SIG-M5 treated with dmso at 0.1 percent for 504 hours (cell line): Measurements from ENCODE around the gene NBEAL2.
A peak's percentile ranks its signal among the peaks of the same experiment; 100 is the strongest.

Experiments
- DNase-seq: peaks from one replicate; lab custom pipeline; 2025; ENCODE audit not compliant: unreplicated experiment; lab: John Stamatoyannopoulos, UW

The NBEAL2 gene

DNA sequence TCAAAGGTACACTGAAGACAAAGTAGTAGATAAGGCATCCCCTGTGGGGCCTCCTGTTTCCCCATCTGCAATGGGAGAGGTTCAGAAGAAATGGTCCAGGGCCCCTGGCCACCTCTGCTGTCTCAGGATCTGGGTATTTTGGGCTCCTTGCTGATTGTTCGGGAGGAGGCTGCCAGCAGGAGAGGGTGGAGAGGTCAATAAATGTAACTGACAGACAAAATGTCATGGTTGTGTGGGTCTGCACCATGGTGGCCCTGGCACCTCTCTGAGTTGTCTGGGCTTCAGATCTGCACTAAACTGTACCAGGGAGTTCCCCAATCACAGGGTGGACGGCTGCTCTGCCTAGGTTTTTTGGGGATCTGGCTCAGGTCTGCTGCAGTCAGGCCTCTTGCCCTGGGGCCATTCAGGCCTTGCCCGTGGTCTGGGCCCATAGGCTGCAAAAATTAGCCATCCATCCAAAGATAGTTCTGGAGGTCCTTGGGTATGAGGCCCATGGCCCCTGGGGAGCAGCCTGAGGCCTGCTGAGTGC, 7.4 kb downstream of the NBEAL2 start:
- no peak for DNase-seq

DNA sequence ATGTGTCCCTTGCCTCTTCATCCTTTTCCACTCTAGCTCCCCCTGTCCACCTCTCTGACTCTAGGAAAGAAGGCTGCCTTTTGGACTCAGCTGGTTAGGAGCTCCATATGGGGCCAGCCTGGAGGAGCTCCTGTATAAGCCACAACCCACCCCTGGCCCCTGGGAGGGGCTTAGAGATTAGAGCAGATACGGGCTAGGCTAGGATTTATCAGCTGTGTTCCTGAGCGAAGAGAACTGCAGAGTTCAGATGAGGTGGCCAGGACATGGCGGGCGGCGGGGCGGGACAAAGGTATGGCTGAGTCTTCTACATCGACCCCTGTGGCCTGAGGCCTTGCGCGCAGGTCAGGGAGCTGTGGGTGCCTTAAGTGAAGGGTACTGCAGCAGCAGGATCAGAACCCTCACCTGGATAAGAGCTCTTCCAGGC, 7.9 kb downstream of the NBEAL2 start:
- no peak for DNase-seq

DNA sequence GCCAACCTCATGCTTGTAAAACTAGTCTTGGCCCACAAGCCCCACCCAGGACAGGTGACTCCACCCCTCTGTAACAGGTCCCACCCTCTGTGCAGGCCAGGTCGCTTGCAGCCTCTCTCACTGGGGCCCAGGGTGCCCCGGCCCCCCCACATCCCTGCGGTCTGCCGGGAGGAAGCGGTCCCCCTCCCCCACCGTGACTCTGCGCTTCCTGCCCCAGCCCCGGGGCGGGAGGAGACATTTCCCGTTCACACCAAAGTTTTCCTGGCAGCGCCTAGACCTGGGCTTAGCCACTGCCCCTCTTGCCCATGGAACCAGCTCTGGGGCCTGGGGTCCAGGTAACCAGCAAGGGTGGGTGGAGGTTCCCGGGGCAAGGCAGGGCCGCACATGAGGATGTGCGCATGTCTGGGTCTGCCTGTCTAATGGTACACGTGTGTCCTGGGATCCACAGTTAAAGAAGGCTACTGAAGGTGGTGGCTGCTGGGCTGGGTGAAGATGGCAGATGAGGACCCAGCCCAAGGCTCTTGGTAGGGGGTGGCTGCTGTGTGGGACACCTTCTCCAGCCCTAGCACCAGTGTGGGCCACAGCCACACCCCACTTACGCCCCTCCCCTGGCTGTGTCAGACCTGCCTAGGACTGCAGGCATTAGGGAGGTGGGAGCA, 8.4 kb downstream of the NBEAL2 start:
- peak; percentile 77 for DNase-seq

DNA sequence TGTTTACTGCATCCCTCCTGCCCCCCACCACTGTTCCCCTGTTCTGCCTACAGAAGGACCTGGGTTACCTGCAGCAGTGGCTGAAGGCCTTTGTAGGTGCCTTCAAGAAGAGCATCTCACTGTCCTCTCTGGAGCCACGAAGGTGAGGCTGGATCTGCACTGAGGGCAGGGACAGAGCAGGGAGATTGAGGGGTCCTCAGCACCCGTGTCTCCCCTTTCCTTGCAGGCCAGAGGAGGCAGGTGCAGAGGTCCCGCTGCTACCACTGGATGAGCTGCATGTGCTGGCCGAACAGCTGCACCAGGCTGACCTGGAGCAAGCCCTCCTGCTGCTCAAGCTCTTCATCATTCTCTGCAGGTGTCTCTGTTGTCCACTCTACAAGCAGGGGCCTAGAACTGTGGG, 9.2 kb downstream of the NBEAL2 start:
- DNase-seq = no peak

DNA sequence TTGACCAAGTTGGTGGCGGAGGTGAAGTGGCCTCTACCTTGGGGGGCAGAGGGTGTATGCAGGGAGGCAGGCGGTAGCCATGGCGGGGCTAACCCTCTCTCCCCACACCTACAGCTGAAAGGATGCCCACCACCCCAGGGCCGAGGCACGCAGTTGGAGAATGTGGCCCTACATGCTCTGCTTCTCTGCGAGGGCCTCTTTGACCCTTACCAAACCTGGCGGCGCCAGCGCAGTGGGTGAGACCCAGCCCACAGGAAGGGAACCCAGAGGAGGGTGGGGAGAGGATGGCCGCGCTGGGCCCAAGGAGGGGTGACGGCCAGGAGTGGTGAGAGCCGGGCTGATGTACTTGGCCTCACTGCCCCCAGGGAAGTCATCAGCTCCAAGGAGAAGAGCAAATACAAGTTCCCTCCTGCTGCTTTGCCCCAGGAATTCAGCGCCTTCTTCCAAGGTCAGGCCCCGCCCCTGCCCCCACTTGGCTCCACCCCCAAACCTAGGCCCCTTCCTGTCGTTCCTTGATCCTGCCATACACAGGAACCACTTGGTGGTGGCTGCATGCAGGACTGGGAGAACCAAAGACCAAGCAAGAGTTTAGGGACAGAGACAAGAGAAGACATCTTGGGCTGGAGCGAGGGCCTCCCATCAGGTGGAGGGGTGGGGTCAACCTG, 9.8 kb downstream of the NBEAL2 start:
- no peak for DNase-seq

DNA sequence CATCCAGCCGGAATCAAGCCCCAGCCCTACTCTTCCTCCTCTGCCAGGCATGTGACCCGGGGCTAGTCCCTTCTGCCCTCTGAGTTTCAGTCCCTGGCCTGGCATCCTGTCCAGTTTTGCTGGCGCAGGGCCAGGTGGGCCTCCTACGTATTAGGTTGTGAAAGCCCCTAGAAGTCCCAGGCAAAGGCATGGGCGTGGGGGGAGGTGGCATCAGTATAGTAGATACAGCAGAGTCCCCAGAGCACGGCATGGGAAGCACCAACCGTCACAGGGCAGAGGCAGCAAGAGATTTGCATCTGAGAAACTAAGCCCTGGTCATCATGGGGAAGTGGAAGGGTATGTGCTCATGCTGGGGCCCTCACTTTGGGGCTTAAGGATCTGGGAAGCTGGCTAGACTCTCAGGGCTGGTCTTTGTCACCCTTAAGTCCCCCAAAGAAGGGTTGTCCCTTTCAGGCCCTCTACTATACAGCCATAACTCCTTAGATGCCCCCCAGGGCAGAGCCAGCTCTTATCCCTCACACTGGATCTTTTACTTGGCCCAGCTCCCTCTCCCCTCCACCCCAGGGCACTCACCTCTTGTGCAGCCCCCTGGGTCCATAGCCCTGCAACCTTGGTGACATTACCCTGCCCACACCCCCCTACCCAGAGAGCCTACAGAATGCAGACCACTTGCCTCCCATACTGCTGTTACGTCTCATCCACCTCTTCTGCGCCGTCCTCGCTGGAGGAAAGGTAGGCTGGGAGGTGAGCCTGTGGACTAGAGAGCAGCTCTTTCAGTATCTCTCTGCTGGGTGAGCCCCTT, 11.3 kb downstream of the NBEAL2 start:
- DNase-seq = no peak

DNA sequence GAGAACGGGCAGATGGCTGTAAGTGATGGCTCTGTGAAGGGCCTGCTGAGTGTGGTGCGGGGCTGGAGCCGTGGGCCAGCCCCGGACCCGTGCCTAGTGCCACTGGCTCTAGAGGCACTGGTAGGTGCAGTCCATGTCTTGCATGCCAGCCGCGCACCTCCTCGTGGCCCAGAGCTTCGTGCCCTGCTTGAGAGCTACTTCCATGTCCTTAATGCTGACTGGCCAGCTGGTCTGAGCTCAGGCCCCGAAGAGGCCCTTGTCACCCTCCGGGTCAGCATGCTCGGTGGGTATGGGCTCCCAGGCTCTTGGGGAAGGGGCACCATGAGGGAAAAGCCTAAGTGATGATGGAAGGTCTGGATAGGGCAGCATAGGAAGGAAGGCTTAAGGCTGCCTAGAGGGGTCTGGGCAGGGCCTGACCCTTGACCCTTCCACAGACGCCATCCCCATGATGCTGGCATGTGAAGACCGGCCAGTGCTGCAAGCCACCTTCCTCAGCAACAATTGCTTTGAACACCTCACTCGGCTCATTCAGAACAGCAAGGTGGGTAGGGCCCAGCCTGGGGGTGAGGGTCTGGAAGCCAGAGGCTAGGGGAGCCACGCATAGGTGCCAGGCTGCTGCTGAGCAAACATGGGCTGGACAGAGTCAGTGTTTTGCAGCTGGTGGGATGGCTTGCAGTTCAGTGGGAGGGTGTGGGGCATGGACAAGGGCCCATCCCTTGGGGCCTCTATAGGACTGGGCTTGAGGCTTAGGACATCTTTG, 12.1 kb downstream of the NBEAL2 start:
- no peak for DNase-seq

DNA sequence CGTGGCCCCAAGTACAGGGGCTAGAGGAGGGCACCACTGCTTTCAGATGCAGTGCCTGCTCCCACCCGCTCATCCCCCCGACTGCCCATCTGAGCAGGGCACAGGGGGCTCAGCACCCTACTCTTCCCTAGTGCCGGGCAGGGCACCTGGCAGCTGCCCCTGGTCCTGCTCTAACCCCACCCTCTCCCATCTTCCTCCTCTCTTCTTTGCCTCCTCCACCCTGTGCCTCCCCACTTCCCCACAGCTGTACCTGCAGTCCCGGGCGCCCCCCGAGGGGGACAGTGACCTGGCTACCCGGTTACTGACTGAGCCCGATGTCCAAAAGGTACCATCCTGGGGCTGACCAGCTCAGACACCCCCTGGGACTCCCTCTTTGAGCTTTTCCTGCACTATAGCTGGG, 12.8 kb downstream of the NBEAL2 start:
- DNase-seq = no peak

DNA sequence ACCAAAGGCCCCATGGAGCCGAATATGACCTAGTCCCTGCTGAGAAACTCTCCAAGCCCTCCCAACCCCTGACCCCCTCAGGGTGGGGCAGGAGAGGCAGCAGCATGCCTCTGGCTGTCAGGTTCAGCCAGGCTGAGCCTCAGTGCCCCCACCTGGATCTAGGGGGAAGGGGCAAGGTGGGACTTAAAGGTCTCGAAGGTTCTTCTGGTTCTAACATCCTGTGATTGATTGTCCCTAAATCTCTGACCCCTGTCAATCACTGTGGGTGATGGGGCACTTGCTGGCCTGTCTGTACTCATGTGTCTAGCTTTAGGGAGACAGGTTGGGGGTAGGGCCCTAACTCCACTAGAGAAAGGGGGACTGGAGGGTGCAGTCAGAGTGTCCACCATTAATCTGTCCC, 13.8 kb downstream of the NBEAL2 start:
- no peak for DNase-seq

DNA sequence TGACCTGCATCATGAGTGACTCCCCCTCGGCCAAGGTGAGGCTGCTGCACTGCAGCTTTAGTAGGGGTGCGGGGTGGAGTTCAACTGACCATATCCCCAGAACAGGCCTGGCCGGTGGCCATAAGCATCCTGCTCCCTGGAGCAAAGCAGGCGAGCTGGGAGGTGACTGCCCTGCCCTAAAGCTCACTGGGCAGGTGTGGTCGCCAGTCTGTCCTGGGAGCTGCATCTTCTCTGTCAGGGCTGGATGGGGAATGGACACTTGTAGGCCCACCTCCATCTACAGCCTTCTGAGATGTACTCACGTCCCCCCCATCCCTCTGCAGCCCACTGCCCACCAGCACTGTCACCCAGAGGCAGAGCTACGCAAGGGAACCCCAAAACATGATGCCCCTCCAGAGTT, 14.5 kb downstream of the NBEAL2 start:
- DNase-seq = no peak

DNA sequence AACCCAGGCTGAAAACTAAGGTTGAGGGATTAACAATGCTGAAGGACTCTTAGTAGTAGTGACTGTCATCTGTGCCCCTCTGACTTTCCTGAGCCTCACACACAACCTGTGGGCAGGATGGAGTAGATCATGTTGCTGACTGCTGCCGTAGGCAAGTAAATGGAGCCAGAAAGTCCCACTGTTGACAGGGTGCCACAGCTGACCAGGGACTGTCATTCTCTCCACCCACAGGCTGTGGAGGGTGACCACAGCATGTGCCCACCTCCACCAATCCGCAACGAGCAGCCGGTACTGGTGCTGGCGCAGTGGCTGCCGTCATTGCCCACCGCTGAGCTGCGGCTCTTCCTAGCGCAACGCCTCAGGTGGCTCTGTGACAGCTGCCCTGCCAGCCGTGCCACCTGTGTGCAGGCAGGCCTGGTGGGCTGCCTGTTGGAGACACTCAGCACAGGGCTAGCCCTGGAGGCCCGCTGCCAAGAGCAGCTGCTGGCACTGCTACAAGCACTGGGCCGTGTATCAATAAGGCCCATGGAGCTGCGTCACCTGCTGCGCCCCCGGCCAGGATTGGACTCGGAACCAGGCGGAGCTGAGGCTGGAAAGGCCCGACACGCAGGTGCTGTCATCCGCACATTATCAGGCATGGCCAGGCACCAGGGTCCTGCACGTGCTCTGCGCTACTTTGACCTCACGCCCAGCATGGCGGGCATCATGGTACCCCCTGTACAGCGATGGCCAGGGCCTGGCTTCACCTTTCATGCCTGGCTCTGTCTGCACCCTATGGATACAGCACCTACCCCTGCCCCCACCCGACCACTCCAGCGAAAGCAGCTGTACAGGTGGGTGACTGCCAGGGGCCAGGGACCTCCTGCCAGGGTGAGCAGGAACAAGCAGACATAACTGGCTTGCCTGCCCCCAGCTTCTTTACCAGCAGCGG, 15.6 kb downstream of the NBEAL2 start:
- no peak for DNase-seq

DNA sequence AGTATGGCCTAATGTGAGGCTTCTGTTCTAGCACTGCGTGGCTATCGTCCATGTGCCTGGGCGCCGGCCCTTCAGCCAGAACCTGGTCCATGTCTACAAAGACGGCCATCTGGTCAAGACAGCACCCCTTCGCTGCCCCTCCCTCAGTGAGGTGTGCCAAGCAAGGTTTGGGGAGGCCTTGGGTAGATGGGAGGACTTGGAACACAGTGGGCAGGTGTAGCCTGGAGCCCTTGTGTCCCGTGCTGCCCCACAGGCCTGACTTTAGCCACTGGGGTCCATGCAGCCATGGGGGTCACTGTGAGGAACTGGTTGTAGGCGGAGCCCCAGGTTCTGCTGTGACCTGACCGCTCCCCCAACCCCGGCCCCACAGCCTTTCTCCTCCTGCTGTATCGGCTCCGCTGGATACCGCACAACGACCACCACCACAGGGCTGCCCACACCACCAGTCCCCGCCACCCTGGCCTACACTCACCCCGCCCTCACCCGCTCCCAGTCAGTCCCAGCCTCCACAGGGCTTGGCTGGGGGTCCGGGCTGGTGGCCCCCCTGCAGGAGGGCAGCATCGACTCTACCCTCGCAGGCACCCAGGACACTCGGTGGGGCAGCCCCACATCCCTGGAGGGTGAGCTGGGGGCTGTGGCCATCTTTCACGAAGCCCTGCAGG, 16.6 kb downstream of the NBEAL2 start:
- no peak for DNase-seq

DNA sequence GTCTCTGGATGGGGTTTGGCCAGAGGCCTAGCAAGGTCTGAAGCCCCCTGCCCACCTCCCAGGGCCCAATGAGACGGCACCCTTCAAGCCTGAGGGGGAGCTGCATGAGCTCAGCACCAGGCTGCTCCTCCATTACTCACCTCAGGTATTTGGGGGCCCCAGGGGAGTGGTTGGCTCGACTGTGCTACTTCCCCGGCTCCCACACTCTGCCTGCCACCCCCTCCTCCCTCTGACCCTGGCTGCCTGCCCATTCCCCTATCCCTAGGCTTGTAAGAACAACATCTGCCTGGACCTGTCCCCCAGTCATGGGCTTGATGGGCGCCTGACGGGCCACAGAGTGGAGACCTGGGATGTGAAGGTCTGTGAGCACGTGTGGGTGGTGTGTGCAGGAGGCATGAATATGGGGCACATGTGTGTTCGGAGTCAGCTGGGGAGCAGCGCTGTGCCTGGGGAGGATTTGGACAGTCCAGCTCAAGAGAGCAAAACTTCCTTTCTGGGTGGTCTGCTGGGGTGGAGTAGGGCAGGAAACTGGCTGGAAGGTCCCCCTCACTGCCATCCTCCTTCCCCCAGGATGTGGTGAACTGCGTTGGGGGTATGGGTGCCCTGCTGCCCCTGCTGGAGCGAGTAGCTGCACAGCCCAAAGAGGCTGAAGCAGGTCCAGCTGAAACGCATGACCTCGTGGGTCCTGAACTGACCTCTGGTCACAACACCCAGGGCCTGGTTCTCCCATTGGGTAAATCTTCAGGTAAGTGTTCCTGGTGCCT, 17.4 kb downstream of the NBEAL2 start:
- DNase-seq = no peak

DNA sequence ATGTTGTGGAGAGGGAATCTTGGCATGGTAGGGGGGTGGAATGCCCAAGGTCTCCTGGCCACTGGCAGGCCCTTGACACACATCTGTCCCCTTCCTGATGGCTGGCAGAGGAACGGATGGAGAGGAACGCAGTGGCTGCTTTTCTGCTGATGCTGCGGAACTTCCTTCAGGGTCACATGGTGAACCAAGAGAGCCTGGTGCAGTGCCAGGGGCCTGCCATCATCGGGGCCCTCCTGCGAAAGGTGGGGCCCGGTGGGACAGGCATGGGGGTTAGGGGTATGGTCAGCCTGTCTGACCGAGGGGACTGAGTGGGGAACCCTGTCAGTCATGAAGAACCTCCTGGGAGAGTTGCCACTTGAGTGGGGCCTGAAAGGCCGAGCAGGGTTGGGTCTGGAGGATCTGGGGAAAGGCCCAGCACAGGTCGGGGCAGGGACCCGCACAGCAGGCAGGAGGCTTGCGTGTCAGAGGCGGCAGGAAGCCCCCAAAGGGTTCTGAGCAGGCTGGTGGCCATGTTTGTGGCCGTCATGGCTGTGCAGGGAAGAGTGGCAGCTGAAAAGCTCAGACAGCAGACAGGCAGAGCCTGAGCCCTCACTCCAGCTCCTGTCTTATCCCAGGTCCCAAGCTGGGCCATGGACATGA, 18.1 kb downstream of the NBEAL2 start:
- no peak for DNase-seq

DNA sequence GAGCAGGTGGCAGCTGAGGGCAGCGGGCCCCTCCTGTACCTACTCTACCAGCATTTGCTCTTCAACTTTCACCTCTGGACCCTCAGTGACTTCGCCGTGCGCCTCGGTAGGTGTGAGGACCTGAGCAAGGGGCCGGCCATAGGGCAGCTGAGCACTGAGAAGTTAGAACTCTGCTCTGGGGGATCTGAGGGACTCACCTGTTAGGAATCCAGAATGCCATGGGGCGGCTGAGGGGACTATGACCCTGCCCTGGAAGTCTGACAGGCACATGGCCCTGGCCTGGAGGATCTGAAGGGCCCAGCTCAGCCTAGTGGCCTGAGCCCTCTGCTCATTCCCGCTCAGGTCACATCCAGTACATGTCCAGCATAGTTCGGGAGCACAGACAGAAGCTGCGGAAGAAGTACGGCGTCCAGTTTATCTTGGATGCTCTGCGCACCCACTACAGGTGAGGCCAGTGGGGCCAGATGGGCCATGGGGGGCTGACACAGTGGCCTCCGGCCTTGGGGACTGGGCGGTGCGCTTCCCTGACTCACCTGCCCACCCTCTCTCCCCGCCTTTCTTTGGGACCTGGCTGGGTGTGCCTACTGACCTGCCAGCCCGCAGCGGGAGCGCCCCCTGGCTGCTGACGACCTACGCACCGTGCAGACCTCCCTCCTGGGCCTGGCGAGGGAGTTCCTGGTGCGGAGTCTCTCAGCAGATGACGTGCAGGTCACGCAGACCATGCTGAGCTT, 18.8 kb downstream of the NBEAL2 start:
- DNase-seq = peak; percentile 6

DNA sequence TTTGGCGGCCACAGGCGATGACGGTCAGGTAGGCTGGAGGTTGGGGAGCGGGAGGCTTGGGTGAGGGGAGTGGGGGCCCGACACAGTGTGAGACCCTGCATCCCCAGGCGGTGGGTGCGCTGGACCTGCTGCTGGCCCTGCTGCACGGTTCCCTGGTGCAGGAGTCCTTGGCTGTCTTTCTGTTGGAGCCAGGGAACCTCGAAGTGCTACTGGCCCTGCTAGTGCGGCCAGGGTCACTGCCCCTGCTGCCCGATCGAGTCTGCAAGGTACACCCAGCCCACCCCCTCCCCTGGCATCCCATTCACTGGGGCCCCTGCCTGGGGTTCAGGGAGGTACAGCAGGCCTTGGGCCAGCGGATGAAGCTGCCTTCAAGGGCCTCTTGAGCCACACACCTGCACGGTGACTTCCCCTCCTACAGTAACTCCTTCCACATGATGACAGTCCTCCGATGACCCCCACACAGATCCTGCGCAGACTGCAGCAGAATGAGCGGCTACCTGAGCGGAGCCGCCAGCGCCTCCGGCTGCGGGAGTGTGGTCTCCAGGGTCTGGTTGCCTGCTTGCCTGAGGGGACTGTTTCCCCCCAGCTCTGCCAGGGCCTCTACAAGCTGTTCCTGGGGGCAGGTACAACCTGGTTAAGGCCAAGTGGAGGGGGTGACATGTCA, 19.5 kb downstream of the NBEAL2 start:
- no peak for DNase-seq

DNA sequence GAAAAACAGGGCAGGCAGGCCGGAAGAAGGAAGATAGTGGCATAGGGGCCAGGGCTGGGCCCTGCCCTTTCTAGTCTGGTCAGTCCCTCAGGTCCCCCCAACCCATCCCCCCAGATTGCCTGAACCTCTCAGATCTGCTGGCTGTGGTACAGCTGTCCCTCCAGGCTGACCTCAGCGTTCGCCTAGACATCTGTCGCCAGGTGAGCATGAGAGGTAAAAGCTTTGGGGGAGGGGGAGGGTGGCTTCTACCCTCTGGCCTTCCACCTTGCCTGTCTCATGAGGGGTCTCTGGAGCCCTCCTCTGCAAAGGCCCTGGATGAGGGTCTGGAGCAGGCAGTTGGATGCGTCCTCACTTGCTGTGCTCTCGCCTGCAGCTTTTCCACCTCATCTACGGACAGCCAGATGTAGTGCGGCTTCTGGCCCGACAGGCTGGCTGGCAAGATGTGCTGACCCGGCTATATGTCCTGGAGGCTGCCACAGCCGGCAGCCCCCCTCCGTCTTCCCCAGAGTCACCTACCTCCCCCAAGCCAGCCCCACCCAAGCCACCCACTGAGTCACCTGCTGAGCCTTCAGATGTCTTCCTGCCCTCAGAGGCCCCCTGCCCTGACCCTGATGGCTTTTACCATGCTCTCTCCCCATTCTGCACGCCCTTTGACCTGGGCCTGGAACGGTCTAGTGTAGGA, 20.2 kb downstream of the NBEAL2 start:
- no peak for DNase-seq
